HG03342 (cell line): ENCODE measurements around the gene IQSEC2.
A peak's percentile ranks its signal among the peaks of the same experiment; 100 is the strongest.

Experiments used
- ATAC-seq: cut with Tn5 transposase; IDR thresholded peaks from one replicate; pipeline ENCODE4 v1.9.1; 2021; ENCODE audit warnings: mild to moderate bottlenecking, moderate library complexity; ENCODE audit not compliant: unreplicated experiment

Gene IQSEC2

GRCh38 chrX:53281321-53281822, at the start of gene IQSEC2:
IQSEC2 (minus strand) TSS chrX:53281584.
- ATAC-seq = no peak

- no peak for ATAC-seq
These were observed 48.9 kb upstream of the IQSEC2 start for GRCh38 chrX:53330331-53330730.

DNA sequence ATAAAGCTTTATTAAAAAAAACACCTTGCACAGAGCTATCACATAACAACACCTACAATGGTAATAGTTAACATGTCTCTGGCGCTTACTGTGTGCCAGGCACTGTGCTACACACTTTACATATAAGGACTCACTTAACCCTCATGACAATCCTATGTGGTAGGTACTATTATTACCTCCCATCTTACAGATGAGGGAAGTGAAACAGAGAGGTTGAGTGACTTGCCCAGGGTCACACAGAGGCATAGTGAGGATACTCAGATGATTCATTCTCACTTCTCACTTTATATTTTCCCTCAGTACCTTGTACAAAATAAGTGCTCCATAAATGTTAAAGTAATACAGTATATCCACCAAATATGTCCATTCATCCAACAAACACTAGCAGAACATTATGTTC, 43.4 kb upstream of the IQSEC2 start:
- ATAC-seq = no peak

- ATAC-seq = no peak
These were observed 42.7 kb upstream of the IQSEC2 start for GRCh38 chrX:53324085-53324484.

DNA sequence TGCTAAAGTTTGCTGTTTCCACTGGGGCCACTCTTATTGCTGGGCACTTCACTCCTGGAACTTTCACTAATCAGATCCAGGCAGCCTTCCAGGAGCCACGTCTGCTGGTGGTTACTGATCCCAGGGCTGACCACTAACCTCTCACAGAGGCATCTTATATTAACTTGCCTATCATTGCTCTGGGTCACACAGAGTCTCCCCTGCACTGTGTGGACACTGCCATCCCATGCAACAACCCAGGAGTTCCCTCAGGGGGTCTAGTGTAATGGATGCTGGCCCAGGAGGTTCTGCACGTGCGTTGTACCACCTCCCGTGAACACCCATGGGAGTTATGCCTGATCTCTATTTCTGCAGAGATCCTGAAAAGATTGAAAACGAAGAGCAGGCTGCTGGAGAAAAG, 41.8 kb upstream of the IQSEC2 start:
- ATAC-seq = no peak

GRCh38 chrX:53321943-53322497, 40.6 kb upstream of the IQSEC2 start:
- no peak for ATAC-seq

DNA sequence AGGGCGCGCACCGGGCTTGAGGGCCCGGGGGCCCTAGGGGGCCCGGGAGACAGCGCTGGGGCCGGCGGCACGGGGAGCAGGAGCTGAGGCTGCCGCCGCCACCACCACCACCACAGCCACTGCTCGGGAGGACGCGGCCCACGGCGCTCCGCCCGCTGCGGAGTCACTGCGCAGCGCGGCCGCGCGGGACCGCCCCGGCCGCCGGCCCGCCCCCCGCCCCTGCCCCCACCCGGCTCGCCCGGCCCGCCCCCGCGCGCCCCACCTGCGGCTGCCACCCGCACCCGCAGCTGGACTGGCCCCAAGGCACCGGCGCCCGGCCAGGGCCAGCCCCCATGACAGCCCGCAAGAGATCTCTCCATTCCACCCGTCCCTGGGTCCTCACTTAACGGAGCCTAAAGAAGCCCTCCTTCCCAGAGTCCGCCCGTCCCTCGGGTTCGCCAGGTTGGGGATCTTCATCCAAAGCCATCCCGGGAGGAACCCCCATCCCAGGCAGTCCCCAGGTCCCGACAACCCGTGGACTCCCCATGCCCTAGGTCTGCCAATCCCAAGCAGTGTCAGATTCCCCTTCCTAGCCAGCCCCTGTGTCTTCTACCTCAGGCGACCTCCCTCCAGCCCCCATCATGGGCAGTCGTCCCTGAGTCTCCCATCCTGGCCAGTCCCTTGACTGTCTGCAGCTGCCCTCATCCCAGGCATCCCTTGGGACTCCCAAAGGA, 40.0 kb upstream of the IQSEC2 start:
- no peak for ATAC-seq

- ATAC-seq = no peak
These were observed 39.3 kb upstream of the IQSEC2 start for GRCh38 chrX:53320543-53321229.

DNA sequence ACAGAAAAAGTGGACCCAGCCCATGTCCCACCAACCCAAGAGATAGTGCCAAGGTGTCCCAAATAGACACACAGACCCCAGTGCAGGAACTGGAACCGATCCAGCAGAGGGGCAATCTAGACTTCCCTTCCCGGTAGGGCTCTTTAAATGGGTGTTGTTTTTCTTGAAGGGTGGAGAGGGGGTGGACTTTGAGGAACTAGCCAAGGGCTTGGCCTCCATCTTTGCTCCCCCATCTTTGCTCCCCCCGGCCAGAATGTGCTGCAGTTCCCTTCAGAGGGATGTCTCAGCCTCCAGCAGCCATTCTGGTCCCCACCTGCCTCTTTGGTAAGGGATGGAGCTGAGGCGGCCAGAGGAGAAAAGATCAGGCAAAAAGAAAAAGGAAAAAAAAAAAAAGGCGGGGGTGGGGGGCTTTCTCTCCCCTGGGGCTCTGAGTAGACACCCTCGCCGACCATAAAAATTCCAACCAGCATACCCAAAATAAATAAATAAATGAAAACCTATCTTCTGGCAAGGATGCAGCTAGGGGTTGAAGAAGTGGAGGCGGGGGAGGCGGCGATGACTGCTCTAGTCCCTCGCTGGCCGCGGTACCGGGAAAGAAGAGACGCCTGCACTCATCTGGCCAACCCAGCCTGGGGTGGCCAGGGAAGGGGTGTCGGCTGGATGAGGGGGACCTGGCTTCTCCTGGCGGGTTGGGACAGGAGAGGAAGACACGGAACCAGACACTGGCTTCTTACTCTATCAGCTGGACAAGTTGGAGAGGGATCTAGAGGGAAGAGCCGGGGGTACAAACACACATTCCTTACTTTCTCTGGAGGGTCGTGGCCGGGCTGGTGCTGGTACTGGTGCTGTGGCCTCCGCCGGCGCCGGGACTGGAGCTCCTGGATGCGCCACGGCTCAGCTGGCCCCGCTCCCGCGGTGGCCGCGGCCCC, 38.5 kb upstream of the IQSEC2 start:
- ATAC-seq = no peak

DNA sequence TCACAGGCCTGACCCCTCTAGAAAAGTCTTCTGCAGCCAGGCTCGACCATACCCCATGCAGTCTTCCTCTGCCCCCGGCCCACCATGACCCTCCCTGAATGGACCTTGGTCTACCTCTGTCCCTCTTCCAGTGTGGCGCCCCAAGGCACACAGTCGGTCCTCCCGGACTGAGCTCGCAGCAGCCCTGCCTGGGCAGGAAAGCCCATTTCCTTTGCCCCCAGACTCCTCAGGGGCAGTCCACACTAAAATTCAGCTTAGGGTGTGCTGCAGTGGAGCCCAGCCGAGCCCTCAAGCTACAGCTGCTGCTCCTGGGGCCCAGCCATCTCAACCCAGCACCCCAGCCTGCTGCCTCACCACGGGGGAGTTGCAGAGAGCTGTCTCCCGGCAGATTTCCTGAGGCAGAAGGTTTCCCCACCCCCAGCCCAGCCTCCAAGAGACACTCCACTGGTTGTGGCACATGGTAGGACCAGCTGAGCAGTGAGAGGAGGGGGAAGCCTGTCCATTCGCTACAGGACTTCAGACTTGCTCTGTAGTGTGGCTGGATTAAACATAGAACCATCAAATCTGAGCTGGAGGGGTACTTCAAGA, 37.5 kb upstream of the IQSEC2 start:
- ATAC-seq = no peak

DNA sequence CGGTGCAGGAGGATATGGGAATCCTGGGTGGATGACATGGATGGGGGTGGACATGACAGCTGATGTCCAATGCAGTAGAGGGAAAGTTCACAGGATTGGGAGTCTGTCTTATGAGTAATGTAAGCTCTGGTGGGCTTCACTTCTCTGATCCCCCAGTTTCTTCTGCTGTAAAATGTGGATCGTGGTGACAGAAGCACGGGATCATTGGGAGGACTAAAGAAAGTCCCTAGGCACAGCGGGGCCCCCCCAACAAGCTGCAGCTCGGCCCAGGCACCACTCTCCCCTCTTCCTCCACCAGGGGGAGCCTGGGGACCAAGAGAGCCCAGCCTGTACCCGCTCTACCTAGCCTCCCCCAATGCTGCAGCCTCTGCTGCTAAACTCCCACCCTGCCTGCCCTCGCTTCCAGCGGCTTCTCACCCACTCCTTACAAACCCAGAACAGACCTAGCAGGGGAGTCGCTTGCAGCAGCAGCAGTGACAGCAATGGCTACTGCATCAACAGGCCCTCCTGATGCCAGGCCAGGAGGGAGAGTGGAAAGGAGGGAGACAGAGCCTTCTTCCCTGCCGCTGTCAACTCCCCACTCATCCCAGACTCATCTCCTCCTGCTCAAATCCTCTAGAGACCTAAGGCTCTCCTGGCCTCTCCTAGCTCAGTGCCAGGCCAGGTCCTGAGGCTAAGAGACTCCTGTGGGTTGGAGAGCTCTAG, 36.1 kb upstream of the IQSEC2 start:
- peak; percentile 83 for ATAC-seq

DNA sequence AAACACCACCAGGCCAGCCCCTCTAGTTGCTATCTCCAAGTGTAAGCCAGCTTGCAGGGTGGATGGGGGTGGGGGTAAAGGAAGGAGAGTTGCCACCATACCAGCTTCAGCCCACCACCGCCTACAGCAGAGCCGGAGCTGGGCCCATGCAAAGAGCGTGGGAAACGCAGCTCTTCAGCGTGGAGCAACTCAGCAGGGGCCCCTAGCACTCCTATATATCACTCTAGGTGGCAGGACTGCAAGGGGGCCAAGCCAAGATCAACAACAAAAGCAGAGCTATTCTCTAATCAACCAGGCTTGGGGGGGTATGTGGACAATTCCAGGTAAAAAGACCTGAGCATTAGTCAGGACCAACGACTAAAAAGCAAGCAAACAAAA, 35.5 kb upstream of the IQSEC2 start:
- ATAC-seq = no peak

DNA sequence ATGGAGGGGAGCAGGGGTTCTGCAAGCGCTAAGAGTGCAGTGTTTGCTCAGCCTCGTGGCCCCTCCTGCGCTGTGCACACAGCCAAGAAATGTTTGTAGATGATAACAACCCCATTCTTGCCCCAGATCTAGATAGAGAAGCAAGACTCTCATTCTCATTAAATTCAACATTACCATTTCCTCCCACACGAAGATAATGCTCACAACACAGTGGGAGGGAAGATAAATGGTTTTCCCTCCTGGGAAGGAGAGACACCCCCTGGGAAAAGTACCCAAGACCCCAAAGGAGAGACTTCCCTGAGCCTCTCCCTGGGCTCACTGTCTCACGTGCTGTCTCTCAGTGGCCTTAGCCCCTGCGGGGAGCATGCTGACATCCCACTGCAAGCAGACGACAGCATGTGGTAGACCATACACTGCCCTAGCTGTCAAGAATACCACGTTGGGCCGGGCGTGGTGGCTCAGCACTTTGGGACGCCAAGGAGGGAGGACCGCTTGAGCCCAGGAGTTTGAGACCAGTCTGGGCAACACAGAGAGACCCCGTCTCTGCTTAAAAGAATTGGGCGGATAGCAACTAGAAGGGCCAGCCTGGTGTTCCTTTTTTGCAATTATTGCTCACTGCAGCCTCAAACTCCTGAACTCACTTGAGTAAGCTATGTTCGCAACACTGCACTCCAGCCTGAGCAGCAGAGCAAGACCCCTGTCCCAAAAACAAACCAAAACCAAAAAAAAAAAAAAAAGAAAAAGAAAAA, 34.9 kb upstream of the IQSEC2 start:
- no peak for ATAC-seq

DNA sequence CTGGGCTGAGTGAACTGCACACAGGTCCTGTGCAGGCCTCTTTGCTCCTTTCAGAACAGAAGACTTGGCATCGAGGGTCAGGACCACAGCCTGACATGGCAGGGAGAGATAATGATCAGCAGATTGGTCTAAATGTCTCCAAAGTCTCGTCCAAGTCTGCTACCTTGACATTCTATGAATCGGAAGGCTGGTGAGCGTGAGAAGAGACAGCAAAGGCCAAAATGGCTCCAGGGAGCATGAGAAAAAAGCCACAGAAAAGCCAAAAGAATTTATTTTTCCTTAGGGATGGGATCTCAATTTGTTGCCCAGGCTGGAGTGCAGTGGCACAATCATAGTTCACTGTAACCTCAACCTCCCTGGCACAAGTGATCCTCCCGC, 32.3 kb upstream of the IQSEC2 start:
- ATAC-seq = no peak

DNA sequence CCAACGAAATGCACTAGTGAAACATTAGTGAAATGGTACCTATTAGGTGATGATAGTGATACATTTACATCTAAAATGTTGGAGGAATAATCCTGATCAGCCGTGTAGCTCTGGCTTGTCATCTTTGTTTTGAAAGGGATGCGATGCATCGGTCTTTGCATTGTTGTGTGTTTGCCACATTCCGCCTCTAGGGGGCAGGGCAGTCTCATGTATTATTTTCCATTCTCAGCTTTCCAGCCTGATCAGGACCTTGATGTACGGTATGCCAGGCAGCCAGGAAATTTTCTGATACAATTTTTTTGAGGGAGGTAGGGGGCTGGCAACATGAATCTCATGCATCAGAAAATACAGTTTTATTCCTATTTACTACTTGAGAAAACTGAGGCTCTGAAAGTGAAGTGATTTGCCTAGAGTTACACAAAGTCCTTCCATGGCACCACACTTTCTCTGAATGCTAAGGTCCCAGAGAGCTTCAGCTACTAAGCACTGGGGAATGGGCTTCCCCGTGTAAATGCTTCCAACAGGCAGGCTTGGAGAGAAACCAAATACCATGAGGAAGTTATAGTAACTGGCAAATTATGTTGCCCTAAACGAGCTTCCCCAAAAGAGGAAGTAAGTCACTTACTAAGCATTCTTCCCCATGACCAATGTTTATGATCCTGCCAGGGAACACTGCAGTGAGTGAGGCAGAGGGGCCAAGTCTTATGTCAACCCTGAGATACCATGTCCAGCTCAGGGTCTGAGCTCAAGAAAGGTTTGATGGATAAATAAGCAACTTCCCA, 31.8 kb upstream of the IQSEC2 start:
- peak; percentile 44 for ATAC-seq

GRCh38 chrX:53309837-53310236, 28.5 kb upstream of the IQSEC2 start:
- no peak for ATAC-seq

- ATAC-seq = no peak
These were observed 27.5 kb upstream of the IQSEC2 start for GRCh38 chrX:53308836-53309235.

- ATAC-seq = no peak
These were observed 24.9 kb upstream of the IQSEC2 start for GRCh38 chrX:53305996-53306937.
